RKO (cell line): ENCODE data around the gene PDHX.
"Not testable (repeated sequence)": the region's sequence is repeated elsewhere in the genome, so short reads cannot be mapped to it uniquely, and the experiment has no call there.

Experiments used
- DNase-seq: peaks from one replicate; pipeline ENCODE4 v3.0.0-alpha.2; 2016; ENCODE audit warnings: low spot score

PDHX gene

GRCh38 chr11:34916015-34916842 lies at the start of gene PDHX, which contains the start of gene APIP:
PDHX (plus strand) TSS chr11:34916618; CDS start chr11:34916656, 38 bp downstream.
APIP (minus strand) TSS chr11:34916379; CDS start chr11:34916284, 95 bp downstream.
- peak; percentile 96 for DNase-seq

- DNase-seq, result no peak
Observed at GRCh38 chr11:34869425-34869824, 47.0 kb upstream of the PDHX start.

GRCh38 chr11:34870548-34871196 lies 45.7 kb upstream of the PDHX start:
- DNase-seq, result no peak

GRCh38 chr11:34874202-34874601 lies 42.2 kb upstream of the PDHX start:
- DNase-seq, result no peak

GRCh38 chr11:34877375-34877975 lies 38.9 kb upstream of the PDHX start:
- DNase-seq, result no peak

- no peak for DNase-seq
Observed at GRCh38 chr11:34881900-34882299, 34.5 kb upstream of the PDHX start.

- no peak for DNase-seq
Observed at GRCh38 chr11:34886609-34887008, 29.8 kb upstream of the PDHX start.

GRCh38 chr11:34887260-34887659 lies 29.2 kb upstream of the PDHX start:
- DNase-seq, result no peak

- no peak for DNase-seq
Observed at GRCh38 chr11:34890089-34890488, 26.3 kb upstream of the PDHX start.

- DNase-seq, result peak; percentile 66
Observed at GRCh38 chr11:34890812-34891211, 25.6 kb upstream of the PDHX start.

GRCh38 chr11:34891611-34892010 lies 24.8 kb upstream of the PDHX start:
- no peak for DNase-seq

- no peak for DNase-seq
Observed at GRCh38 chr11:34893416-34893815, 23.0 kb upstream of the PDHX start.

- DNase-seq, result not testable (repeated sequence)
Observed at GRCh38 chr11:34896191-34896590, 20.2 kb upstream of the PDHX start.

GRCh38 chr11:34897171-34897870 lies 19.1 kb upstream of the PDHX start:
- no peak for DNase-seq

GRCh38 chr11:34898474-34898873 lies 17.9 kb upstream of the PDHX start:
- DNase-seq, result no peak

- no peak for DNase-seq
Observed at GRCh38 chr11:34899633-34900016, 16.8 kb upstream of the PDHX start.

GRCh38 chr11:34904421-34904955 lies 11.9 kb upstream of the PDHX start:
- DNase-seq, result no peak

GRCh38 chr11:34905666-34906065 lies 10.8 kb upstream of the PDHX start:
- DNase-seq, result no peak

- DNase-seq, result no peak
Observed at GRCh38 chr11:34907934-34908593, 8.4 kb upstream of the PDHX start.

GRCh38 chr11:34909415-34909814 lies 7.0 kb upstream of the PDHX start:
- no peak for DNase-seq

- DNase-seq, result no peak
Observed at GRCh38 chr11:34909955-34910354, 6.5 kb upstream of the PDHX start.

- no peak for DNase-seq
Observed at GRCh38 chr11:34910817-34911216, 5.6 kb upstream of the PDHX start.
